Dendritic cell treated with granulocyte-macrophage colony-stimulating factor and Interleukin-4, amounts not matched to agents 40 ng/mL and 50 ng/mL, for 4 days (primary cell): ENCODE data around the gene ANKRD10.

ENCODE experiments used
- H3K27ac Mint-ChIP-seq: one replicate; pipeline ENCODE4 v1.8.0; 2022; ENCODE audit warnings: mild to moderate bottlenecking, mixed read lengths
- H3K27me3 Mint-ChIP-seq: one replicate; pipeline ENCODE4 v1.8.0; 2022; ENCODE audit warnings: mild to moderate bottlenecking, mixed read lengths
- H3K36me3 Mint-ChIP-seq: one replicate; pipeline ENCODE4 v1.8.0; 2022; ENCODE audit warnings: low read depth, mixed read lengths
- H3K4me1 Mint-ChIP-seq: one replicate; pipeline ENCODE4 v1.8.0; 2022; ENCODE audit warnings: low read depth, mixed read lengths
- H3K4me3 Mint-ChIP-seq: one replicate; pipeline ENCODE4 v1.8.0; 2022; ENCODE audit warnings: mild to moderate bottlenecking, moderate library complexity, mixed read lengths
- H3K9me3 Mint-ChIP-seq: one replicate; pipeline ENCODE4 v1.8.0; 2022; ENCODE audit warnings: mixed read lengths
- intact Hi-C: fragments of 100-400 bp; cut with micrococcal nuclease; formaldehyde crosslinking; loops from one replicate; pipeline ENCODE4 v1.15.0; 2022

Gene ANKRD10

GRCh38 chr13:110914331-110915056 lies 375 bp downstream of the ANKRD10 start:
- Mint-ChIP-seq H3K9me3 (no peaks in the 10 kb centered on the region), H3K36me3 (peaks cover 37% of the 10 kb centered on the region), H3K27me3 (no peaks in the 10 kb centered on the region), H3K4me1 (peaks cover 46% of the 10 kb centered on the region), H3K4me3 (peak overlapping the region; percentile 89), H3K27ac (peak overlapping the region; percentile 98)
- intact Hi-C loops = loop anchor here (1.0 to 10.0 kb wide), 3 partner anchors 133 to 300 kb away; no protein-coding TSS in a partner anchor

GRCh38 chr13:110914081-110914330 lies 863 bp downstream of the ANKRD10 start:
- peak overlapping the region; percentile 98 for H3K27ac Mint-ChIP-seq
- peaks cover 42% of the 10 kb centered on the region for H3K36me3 Mint-ChIP-seq
- H3K9me3 Mint-ChIP-seq = no peaks in the 10 kb centered on the region
- peaks cover 46% of the 10 kb centered on the region for H3K4me1 Mint-ChIP-seq
- intact Hi-C loops = loop anchor here (1.0 to 10.0 kb wide), 2 partner anchors 239 to 301 kb away; no protein-coding TSS in a partner anchor
- H3K4me3 Mint-ChIP-seq = peak overlapping the region; percentile 89
- no peaks in the 10 kb centered on the region for H3K27me3 Mint-ChIP-seq

GRCh38 chr13:110913322-110914080 lies 1.4 kb downstream of the ANKRD10 start:
- intact Hi-C loops = loop anchor here (1.0 to 10.0 kb wide), 2 partner anchors 240 to 301 kb away; no protein-coding TSS in a partner anchor
- Mint-ChIP-seq H3K4me3 (peak overlapping the region; percentile 89), H3K9me3 (no peaks in the 10 kb centered on the region), H3K27ac (peak overlapping the region; percentile 98), H3K27me3 (no peaks in the 10 kb centered on the region), H3K36me3 (peaks cover 47% of the 10 kb centered on the region), H3K4me1 (peaks cover 49% of the 10 kb centered on the region)

- intact Hi-C loops = loop anchor here (10.0 kb wide), 1 partner anchor 302 kb away; no protein-coding TSS in a partner anchor
- Mint-ChIP-seq H3K9me3 (no peaks in the 10 kb centered on the region), H3K4me1 (peaks cover 53% of the 10 kb centered on the region), H3K27ac (no peak overlapping the region), H3K36me3 (peaks cover 55% of the 10 kb centered on the region), H3K4me3 (peak overlapping the region; percentile 9), H3K27me3 (no peaks in the 10 kb centered on the region)
These were observed 2.2 kb downstream of the ANKRD10 start for GRCh38 chr13:110912651-110913051.

- no peak overlapping the region for H3K4me3 Mint-ChIP-seq
- peaks cover 63% of the 10 kb centered on the region for H3K36me3 Mint-ChIP-seq
- intact Hi-C loops = loop anchor here (10.0 kb wide), 1 partner anchor 303 kb away; no protein-coding TSS in a partner anchor
- no peaks in the 10 kb centered on the region for H3K27me3 Mint-ChIP-seq
- peaks cover 52% of the 10 kb centered on the region for H3K4me1 Mint-ChIP-seq
- no peak overlapping the region for H3K27ac Mint-ChIP-seq
- H3K9me3 Mint-ChIP-seq = no peaks in the 10 kb centered on the region
These were observed 3.0 kb downstream of the ANKRD10 start for GRCh38 chr13:110911880-110912279.

- H3K27me3 Mint-ChIP-seq = no peaks in the 10 kb centered on the region
- no peak overlapping the region for H3K4me3 Mint-ChIP-seq
- no peaks in the 10 kb centered on the region for H3K9me3 Mint-ChIP-seq
- H3K27ac Mint-ChIP-seq = no peak overlapping the region
- H3K36me3 Mint-ChIP-seq = peaks cover 71% of the 10 kb centered on the region
- H3K4me1 Mint-ChIP-seq = peaks cover 52% of the 10 kb centered on the region
- intact Hi-C loops = loop anchor here (10.0 kb wide), 1 partner anchor 305 kb away; no protein-coding TSS in a partner anchor
These were observed 4.6 kb downstream of the ANKRD10 start for GRCh38 chr13:110910013-110910890.

- intact Hi-C loops = no loop called here
- no peak overlapping the region for H3K4me3 Mint-ChIP-seq
- H3K9me3 Mint-ChIP-seq = no peaks in the 10 kb centered on the region
- H3K27ac Mint-ChIP-seq = peak overlapping the region; percentile 15
- H3K27me3 Mint-ChIP-seq = no peaks in the 10 kb centered on the region
- H3K4me1 Mint-ChIP-seq = peaks cover 48% of the 10 kb centered on the region
- peaks cover 64% of the 10 kb centered on the region for H3K36me3 Mint-ChIP-seq
These were observed 6.6 kb downstream of the ANKRD10 start for GRCh38 chr13:110907951-110908898.

- H3K4me3 Mint-ChIP-seq = no peak overlapping the region
- intact Hi-C loops = no loop called here
- H3K9me3 Mint-ChIP-seq = no peaks in the 10 kb centered on the region
- no peaks in the 10 kb centered on the region for H3K27me3 Mint-ChIP-seq
- H3K27ac Mint-ChIP-seq = no peak overlapping the region
- H3K4me1 Mint-ChIP-seq = peaks cover 39% of the 10 kb centered on the region
- peaks cover 71% of the 10 kb centered on the region for H3K36me3 Mint-ChIP-seq
These were observed 7.6 kb downstream of the ANKRD10 start for GRCh38 chr13:110907301-110907700.

GRCh38 chr13:110904748-110905147 lies 10.1 kb downstream of the ANKRD10 start:
- Mint-ChIP-seq H3K27ac (no peak overlapping the region), H3K9me3 (no peaks in the 10 kb centered on the region), H3K36me3 (peaks cover 53% of the 10 kb centered on the region), H3K27me3 (no peaks in the 10 kb centered on the region), H3K4me3 (no peak overlapping the region), H3K4me1 (peaks cover 19% of the 10 kb centered on the region)
- intact Hi-C loops = no loop called here

GRCh38 chr13:110902370-110902769 lies 12.5 kb downstream of the ANKRD10 start:
- no peaks in the 10 kb centered on the region for H3K27me3 Mint-ChIP-seq
- H3K4me1 Mint-ChIP-seq = peaks cover 7% of the 10 kb centered on the region
- H3K27ac Mint-ChIP-seq = no peak overlapping the region
- intact Hi-C loops = no loop called here
- H3K9me3 Mint-ChIP-seq = no peaks in the 10 kb centered on the region
- H3K4me3 Mint-ChIP-seq = no peak overlapping the region
- peaks cover 44% of the 10 kb centered on the region for H3K36me3 Mint-ChIP-seq

- no peaks in the 10 kb centered on the region for H3K27me3 Mint-ChIP-seq
These were observed 17.3 kb downstream of the ANKRD10 start for GRCh38 chr13:110897521-110897920.

GRCh38 chr13:110897014-110897413 lies 17.9 kb downstream of the ANKRD10 start:
- no peaks in the 10 kb centered on the region for H3K4me1 Mint-ChIP-seq
- no peaks in the 10 kb centered on the region for H3K27me3 Mint-ChIP-seq
- H3K4me3 Mint-ChIP-seq = no peak overlapping the region
- H3K27ac Mint-ChIP-seq = no peak overlapping the region
- intact Hi-C loops = no loop called here
- no peaks in the 10 kb centered on the region for H3K9me3 Mint-ChIP-seq
- peaks cover 55% of the 10 kb centered on the region for H3K36me3 Mint-ChIP-seq

More at GRCh38 chr13:110897521-110897920, 17.3 kb downstream of the ANKRD10 start:
- H3K27ac Mint-ChIP-seq = no peak overlapping the region
- no peaks in the 10 kb centered on the region for H3K4me1 Mint-ChIP-seq
- intact Hi-C loops = no loop called here
- H3K4me3 Mint-ChIP-seq = no peak overlapping the region
- H3K36me3 Mint-ChIP-seq = peaks cover 50% of the 10 kb centered on the region
- no peaks in the 10 kb centered on the region for H3K9me3 Mint-ChIP-seq

- intact Hi-C loops = no loop called here
- no peaks in the 10 kb centered on the region for H3K27me3 Mint-ChIP-seq
- H3K27ac Mint-ChIP-seq = no peak overlapping the region
- H3K9me3 Mint-ChIP-seq = no peaks in the 10 kb centered on the region
- H3K4me3 Mint-ChIP-seq = no peak overlapping the region
- H3K36me3 Mint-ChIP-seq = peaks cover 50% of the 10 kb centered on the region
- no peaks in the 10 kb centered on the region for H3K4me1 Mint-ChIP-seq
These were observed 20.8 kb downstream of the ANKRD10 start for GRCh38 chr13:110894086-110894485.
